A673 (cell line): ENCODE data around the gene KCNG2. TPM values are rescaled to one million over a fixed set of nuclear protein-coding genes. Genes with fewer than 3 reads are reported as not detected.

Source experiments
- BruUV-seq: library from RNA; stranded (reverse); fragments of 400-500 nt; replicated peaks from 2 replicates; lab custom pipeline; 2021; lab: Mats Ljungman, UMichigan
- CTCF ChIA-PET: fragments of 300-600 bp; sonication (Branson Sonifier 250); formaldehyde crosslinking; loops from one replicate; lab custom pipeline; 2022; ENCODE audit warnings: antibody characterized with exemption; lab: Charles Lee
- POLR2A ChIA-PET: fragments of 300-600 bp; sonication (Branson Sonifier 250); formaldehyde crosslinking; loops from one replicate; lab custom pipeline; 2022; ENCODE audit warnings: antibody characterized with exemption; ENCODE audit not compliant: low non-redundant PET; lab: Charles Lee
- DNase-seq: peaks from one replicate; pipeline ENCODE4 v3.0.0-alpha.2; 2015; ENCODE audit warnings: low spot score
- H3K27ac ChIP-seq: fragments of 200-600 bp; sonication (generic); 2 replicates; pipeline ENCODE4 v1.5.1; 2016; ENCODE audit warnings: mixed run types, low read depth, mild to moderate bottlenecking, mixed read lengths, antibody characterized with exemption, low read length; ENCODE audit not compliant: poor library complexity, severe bottlenecking
- H3K27me3 ChIP-seq: fragments of 200-600 bp; sonication (generic); replicated peaks from 2 replicates; pipeline ENCODE4 v1.6.1; 2017; ENCODE audit warnings: mixed run types, low read depth, mild to moderate bottlenecking, mixed read lengths, antibody characterized with exemption, low read length; ENCODE audit not compliant: insufficient read depth, poor library complexity
- H3K36me3 ChIP-seq: fragments of 200-600 bp; sonication (generic); 2 replicates; pipeline ENCODE4 v1.6.1; 2016; ENCODE audit warnings: mixed run types, mild to moderate bottlenecking, mixed read lengths, antibody characterized with exemption, low read length; ENCODE audit not compliant: insufficient read depth, poor library complexity, severe bottlenecking
- H3K4me1 ChIP-seq: fragments of 200-600 bp; sonication (generic); 2 replicates; pipeline ENCODE4 v1.6.1; 2017; ENCODE audit warnings: mixed run types, mild to moderate bottlenecking, mixed read lengths, antibody characterized with exemption, low read length; ENCODE audit not compliant: insufficient read depth, poor library complexity, severe bottlenecking
- H3K4me3 ChIP-seq: fragments of 200-600 bp; sonication (generic); 2 replicates; pipeline ENCODE4 v1.5.1; 2016; ENCODE audit warnings: low read depth, mixed run types, mild to moderate bottlenecking, mixed read lengths, low read length; ENCODE audit not compliant: poor library complexity, severe bottlenecking
- H3K9me3 ChIP-seq: fragments of 200-600 bp; sonication (generic); 2 replicates; pipeline ENCODE4 v1.6.1; 2016; ENCODE audit warnings: mixed run types, low read depth, mild to moderate bottlenecking, mixed read lengths, antibody characterized with exemption, low read length; ENCODE audit not compliant: poor library complexity, severe bottlenecking
- CTCF ChIP-seq: fragments of 300-800, 200-600 bp; sonication (generic); conservative IDR thresholded peaks from 2 replicates; pipeline ENCODE4 v1.5.1; 2017; ENCODE audit warnings: low read depth, mild to moderate bottlenecking, antibody characterized with exemption, low read length, moderate library complexity, mixed read lengths
- EZH2 ChIP-seq: fragments of 200-600 bp; sonication (generic); IDR thresholded peaks from 2 replicates; pipeline ENCODE4 v1.6.1; 2017; ENCODE audit warnings: borderline replicate concordance, low read depth, mild to moderate bottlenecking, mixed read lengths, antibody characterized with exemption, low read length; ENCODE audit not compliant: poor library complexity, severe bottlenecking
- intact Hi-C: fragments of 100-400 bp; cut with micrococcal nuclease; formaldehyde crosslinking; loops from one replicate; pipeline ENCODE4 v1.10.0; 2022; ENCODE audit not compliant: unreplicated experiment
- total RNA-seq: library from RNA; stranded (reverse); gene quantifications from 2 replicates; pipeline ENCODE4 v1.2.3, GENCODE V29; 2021

Gene KCNG2
- total RNA-seq, 1 experiment from 2014 or later, result not detected

GRCh38 chr18:79760348-79760747 is 37.4 kb upstream of the KCNG2 start:
- Histone ChIP-seq H3K9me3 (no peaks in the 10 kb centered on the region), H3K27me3 (no peaks in the 10 kb centered on the region), H3K27ac (no peak overlapping the region), H3K4me3 (no peak overlapping the region), H3K4me1 (no peaks in the 10 kb centered on the region), H3K36me3 (no peaks in the 10 kb centered on the region)
- BruUV-seq, result no TSS peak
- DNase-seq, result no peak
- intact Hi-C loops, result no loop called here
- ChIA-PET CTCF (no interaction called here), POLR2A (no interaction called here)
- no peak for TF ChIP-seq CTCF
- TF ChIP-seq EZH2, result no peak

- Histone ChIP-seq H3K4me1 (no peaks in the 10 kb centered on the region), H3K27ac (no peak overlapping the region), H3K36me3 (no peaks in the 10 kb centered on the region), H3K4me3 (no peak overlapping the region), H3K27me3 (no peaks in the 10 kb centered on the region), H3K9me3 (no peaks in the 10 kb centered on the region)
- DNase-seq, result no peak
- intact Hi-C loops, result no loop called here
- ChIA-PET CTCF (no interaction called here), POLR2A (no interaction called here)
- BruUV-seq, result no TSS peak
- no peak for TF ChIP-seq EZH2
Measured at GRCh38 chr18:79760881-79761280, 36.9 kb upstream of the KCNG2 start.

- Histone ChIP-seq H3K4me1 (no peaks in the 10 kb centered on the region), H3K27me3 (peaks cover 7% of the 10 kb centered on the region), H3K36me3 (no peaks in the 10 kb centered on the region), H3K4me3 (no peak overlapping the region), H3K27ac (no peak overlapping the region), H3K9me3 (peaks cover 6% of the 10 kb centered on the region)
- TF ChIP-seq EZH2, result no peak
- TF ChIP-seq CTCF, result no peak
- intact Hi-C loops, result no loop called here
- BruUV-seq, result no TSS peak
- POLR2A ChIA-PET, result no interaction called here
- no peak for DNase-seq
- CTCF ChIA-PET, result no interaction called here
Measured at GRCh38 chr18:79763407-79763806, 34.3 kb upstream of the KCNG2 start.

GRCh38 chr18:79764131-79764530 is 33.6 kb upstream of the KCNG2 start:
- ChIA-PET CTCF (no interaction called here), POLR2A (no interaction called here)
- Histone ChIP-seq H3K27ac (no peak overlapping the region), H3K4me1 (no peaks in the 10 kb centered on the region), H3K9me3 (peaks cover 7% of the 10 kb centered on the region), H3K4me3 (no peak overlapping the region), H3K36me3 (no peaks in the 10 kb centered on the region), H3K27me3 (peaks cover 14% of the 10 kb centered on the region)
- no TSS peak for BruUV-seq
- no peak for DNase-seq
- intact Hi-C loops, result no loop called here
- TF ChIP-seq CTCF, result no peak
- no peak for TF ChIP-seq EZH2
